Purkinje cell (primary cell): ENCODE results near the gene IFTAP. TPM values are rescaled to one million over a fixed set of nuclear protein-coding genes. Genes with fewer than 3 reads are reported as not detected.

Experiments
- polyA plus RNA-seq: library from polyadenylated mRNA; unstranded; fragments of >200 nt; fragmentation: Nextera tagmentation; gene quantifications from 2 replicates; pipeline ENCODE4 v1.2.1, GENCODE V29; 2014

The IFTAP gene, protein sequence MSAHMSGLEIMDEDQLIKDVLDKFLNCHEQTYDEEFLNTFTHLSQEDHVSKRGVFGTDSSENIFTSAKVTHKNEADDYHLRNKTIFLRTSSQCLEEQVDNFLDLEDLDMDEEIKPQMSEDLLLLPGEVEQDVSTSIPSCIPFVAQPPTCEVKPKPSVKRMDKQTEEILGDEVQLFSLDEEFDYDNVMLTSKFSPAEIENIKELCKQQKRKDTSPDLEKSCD
- 159 and 166 TPM in 2 replicates for polyA plus RNA-seq

DNA sequence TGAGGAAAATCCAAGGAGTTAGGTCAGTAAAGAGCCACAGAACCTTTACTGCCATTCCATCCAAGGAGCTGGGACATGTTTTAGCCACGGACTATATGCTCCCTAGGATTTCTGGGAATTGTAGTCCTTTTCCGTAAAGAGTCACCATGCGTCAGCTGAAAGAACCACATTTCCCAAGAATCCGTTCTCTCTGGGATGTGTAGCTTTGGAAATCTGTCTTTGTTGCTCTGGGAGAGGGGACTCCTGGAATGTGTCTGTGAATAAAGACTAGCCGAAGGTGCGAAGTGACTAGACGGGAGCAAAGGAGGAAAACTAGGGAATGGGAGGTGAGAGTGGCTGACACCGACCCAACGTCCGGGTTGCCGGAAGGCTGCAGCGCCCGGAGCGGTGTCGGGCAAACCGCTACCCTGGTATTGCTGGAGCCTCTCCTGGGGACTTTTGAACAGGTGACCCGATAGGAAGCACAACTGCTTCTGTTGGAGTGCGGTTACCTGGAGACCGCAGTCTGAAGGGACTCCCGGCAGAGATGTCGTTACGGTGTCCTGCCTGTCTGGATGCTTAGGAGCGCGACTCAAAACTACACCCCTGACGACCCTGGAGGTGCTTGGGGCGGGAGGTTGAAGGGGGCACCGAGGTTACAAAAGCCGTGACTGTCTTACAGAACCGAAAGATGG lies at the start of gene IFTAP:
Gene IFTAP, plus strand, starts transcription at position 187 of the 674 bp plus-strand sequence. CDS start 15,602 bp downstream, outside the sequence.

DNA sequence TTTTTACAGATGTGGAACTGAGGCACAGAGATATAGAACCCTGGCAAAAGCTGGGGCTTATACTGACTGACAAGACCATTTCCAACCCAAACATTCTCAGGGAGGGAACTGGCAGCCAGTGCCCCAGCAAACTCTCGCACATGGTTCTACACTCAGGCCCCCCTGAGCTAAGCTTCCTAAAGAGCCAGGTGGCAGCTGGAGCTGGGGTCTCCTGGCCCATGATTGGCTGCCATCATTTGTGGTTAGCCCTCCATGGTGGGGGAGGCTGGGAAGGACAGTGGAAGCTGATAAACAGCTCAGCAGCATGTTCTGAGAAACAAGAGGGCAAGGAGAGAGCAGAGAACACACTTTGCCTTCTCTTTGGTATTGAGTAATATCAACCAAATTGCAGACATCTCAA lies 26.6 kb upstream of the IFTAP start, which contains the start of gene RAG1:
Gene RAG1, plus strand, starts transcription at position 314 of the 400 bp plus-strand sequence. CDS start 5,298 bp downstream, outside the sequence.

DNA sequence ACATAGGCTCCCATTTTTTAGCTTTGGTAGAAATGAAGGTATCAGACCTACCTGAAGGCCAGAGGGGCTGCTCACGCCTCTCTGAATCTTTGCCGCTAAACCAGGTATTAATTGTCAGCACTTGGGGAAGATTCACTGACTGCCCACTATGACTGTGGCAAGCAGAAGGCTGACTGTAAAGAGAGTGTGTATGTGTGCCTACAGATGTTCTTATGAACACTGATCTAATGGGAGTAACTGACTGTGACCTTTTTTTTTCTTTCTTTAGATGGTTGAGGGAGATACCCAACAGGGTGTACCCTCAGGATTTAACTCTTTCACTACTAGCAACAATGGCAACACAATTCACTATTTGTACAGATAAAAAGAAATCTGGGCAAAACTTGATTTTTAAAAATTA lies 3.7 kb downstream of the IFTAP start, which contains the start of gene RAG2:
Gene RAG2, minus strand, starts transcription at position 186 of the 400 bp plus-strand sequence. CDS start 4,068 bp downstream, outside the sequence.

Other genes with a start within 250 kb of the IFTAP start
- gene TRAF6, start 84.2 kb upstream of the IFTAP start, polyA plus RNA-seq, result 4.0 and 8.7 TPM in 2 replicates
- gene RAG1, start 26.5 kb upstream of the IFTAP start, polyA plus RNA-seq, result not detected in 2 replicates
- gene RAG2, start 3.7 kb downstream of the IFTAP start, polyA plus RNA-seq, result 0.98 TPM in 1 of 2 replicates, not detected in the other